GM21360 (cell line): Measurements from ENCODE around the gene C10orf120.

Source experiments
- ATAC-seq: cut with Tn5 transposase; IDR thresholded peaks from one replicate; pipeline ENCODE4 v1.9.1; 2021; ENCODE audit warnings: mild to moderate bottlenecking, moderate library complexity; ENCODE audit not compliant: unreplicated experiment

The C10orf120 gene

GRCh38 chr10:122703483-122704448, 4.1 kb upstream of the C10orf120 start:
- peak; percentile 72 for ATAC-seq

- ATAC-seq: no peak
Observed at GRCh38 chr10:122702275-122702674, 2.6 kb upstream of the C10orf120 start.

- ATAC-seq: no peak
Observed at GRCh38 chr10:122701652-122702051, 2.0 kb upstream of the C10orf120 start.

- ATAC-seq: no peak
Observed at GRCh38 chr10:122696687-122697086, 3.0 kb downstream of the C10orf120 start.

- no peak for ATAC-seq
Observed at GRCh38 chr10:122692744-122693143, 6.9 kb downstream of the C10orf120 start.

- ATAC-seq: no peak
Observed at GRCh38 chr10:122689146-122689820, 10.4 kb downstream of the C10orf120 start.

GRCh38 chr10:122688293-122688989, 11.2 kb downstream of the C10orf120 start:
- ATAC-seq: no peak

GRCh38 chr10:122682522-122682921, 17.1 kb downstream of the C10orf120 start:
- no peak for ATAC-seq

- no peak for ATAC-seq
Observed at GRCh38 chr10:122678266-122678665, 21.4 kb downstream of the C10orf120 start.

- ATAC-seq: no peak
Observed at GRCh38 chr10:122675278-122675677, 24.4 kb downstream of the C10orf120 start.

GRCh38 chr10:122674781-122675180, 24.9 kb downstream of the C10orf120 start:
- ATAC-seq: no peak

- ATAC-seq: no peak
Observed at GRCh38 chr10:122673731-122674130, 25.9 kb downstream of the C10orf120 start.

GRCh38 chr10:122673269-122673668, 26.4 kb downstream of the C10orf120 start:
- no peak for ATAC-seq

- ATAC-seq: no peak
Observed at GRCh38 chr10:122672655-122673054, 27.0 kb downstream of the C10orf120 start.

- ATAC-seq: no peak
Observed at GRCh38 chr10:122671355-122671754, 28.3 kb downstream of the C10orf120 start.

- ATAC-seq: no peak
Observed at GRCh38 chr10:122669842-122670241, 29.8 kb downstream of the C10orf120 start.

GRCh38 chr10:122669045-122669444, 30.6 kb downstream of the C10orf120 start:
- no peak for ATAC-seq

- ATAC-seq: no peak
Observed at GRCh38 chr10:122665946-122666345, 33.7 kb downstream of the C10orf120 start.

GRCh38 chr10:122665329-122665860, 34.3 kb downstream of the C10orf120 start:
- no peak for ATAC-seq

- ATAC-seq: no peak
Observed at GRCh38 chr10:122664501-122664900, 35.1 kb downstream of the C10orf120 start.

GRCh38 chr10:122663516-122664130, 36.0 kb downstream of the C10orf120 start:
- ATAC-seq: no peak
